H1 (cell line): ENCODE data around the gene STAT4. TPM values are rescaled to one million over a fixed set of nuclear protein-coding genes. Genes with fewer than 3 reads are reported as not detected.

Source experiments
- JUN ChIP-seq: IDR thresholded peaks from 2 replicates; pipeline ENCODE4 v1.6.1; 2011; ENCODE audit warnings: low read depth, mild to moderate bottlenecking, improper control_type of control experiment, low read length
- TAF1 ChIP-seq: IDR thresholded peaks from 2 replicates; pipeline ENCODE4 v1.6.1; 2011; ENCODE audit warnings: mild to moderate bottlenecking, low read depth, low read length
- polyA plus RNA-seq, 7 experiments: library from polyadenylated mRNA; depleted of rRNA in 3 of 7; stranded (reverse) in 5 of 7; unstranded in 2 of 7; fragments of >200 nt in 5 of 7; fragments of 200-250 nt in 2 of 7; gene quantifications; 1 replicate in 5 of 7; 2 replicates in 1 of 7; 4 replicates in 1 of 7; pipeline versions ENCODE4 v1.2.1 to v1.2.3, GENCODE V29; 2011 to 2013; ENCODE audit warnings: missing spikeins in 2 of 7, mixed read lengths in 2 of 7
- total RNA-seq: library from RNA; stranded (reverse); fragmentation: NEBNext Ultra II Directional; extraction: Animal tissue kit (Norgen Biotek cat#: 25700); gene quantifications from 2 replicates; pipeline ENCODE4 v1.2.1, GENCODE V29; 2021
- TF ChIP-seq, protein P1 (sequence below): fragments of 300-600 bp; sonication (generic); IDR thresholded peaks from 2 replicates; pipeline ENCODE4 v1.7.1; 2012; ENCODE audit warnings: low read length, moderate library complexity, mild to moderate bottlenecking, inconsistent platforms; ENCODE audit not compliant: insufficient replicate concordance

STAT4 gene
- total and polyA plus RNA-seq, 2 of the 8 experiments (the other 6 are each of a cell fraction or from before 2014, with no cell fraction given), result 0.36 to 0.63 TPM

DNA sequence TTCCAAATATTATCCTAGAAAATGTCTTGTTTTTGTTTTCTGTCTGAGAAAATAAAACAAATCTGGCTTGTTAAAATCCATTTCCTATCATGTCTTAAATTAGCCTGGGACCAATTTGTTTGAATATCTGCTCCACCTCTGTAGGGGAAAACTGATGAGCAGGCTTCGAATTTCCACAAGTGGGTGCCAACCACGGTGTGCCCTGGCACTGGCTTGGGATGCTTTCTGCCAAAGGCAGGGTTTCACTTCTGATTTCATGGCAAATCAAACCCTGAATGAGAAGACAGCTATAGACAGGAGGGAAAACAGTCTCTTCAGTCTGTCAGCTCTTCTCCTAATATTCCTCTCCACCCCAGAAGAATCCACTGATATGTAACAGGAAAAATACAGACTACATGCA lies 33.7 kb upstream of the STAT4 start (continued):
- TF ChIP-seq, protein P1, sequence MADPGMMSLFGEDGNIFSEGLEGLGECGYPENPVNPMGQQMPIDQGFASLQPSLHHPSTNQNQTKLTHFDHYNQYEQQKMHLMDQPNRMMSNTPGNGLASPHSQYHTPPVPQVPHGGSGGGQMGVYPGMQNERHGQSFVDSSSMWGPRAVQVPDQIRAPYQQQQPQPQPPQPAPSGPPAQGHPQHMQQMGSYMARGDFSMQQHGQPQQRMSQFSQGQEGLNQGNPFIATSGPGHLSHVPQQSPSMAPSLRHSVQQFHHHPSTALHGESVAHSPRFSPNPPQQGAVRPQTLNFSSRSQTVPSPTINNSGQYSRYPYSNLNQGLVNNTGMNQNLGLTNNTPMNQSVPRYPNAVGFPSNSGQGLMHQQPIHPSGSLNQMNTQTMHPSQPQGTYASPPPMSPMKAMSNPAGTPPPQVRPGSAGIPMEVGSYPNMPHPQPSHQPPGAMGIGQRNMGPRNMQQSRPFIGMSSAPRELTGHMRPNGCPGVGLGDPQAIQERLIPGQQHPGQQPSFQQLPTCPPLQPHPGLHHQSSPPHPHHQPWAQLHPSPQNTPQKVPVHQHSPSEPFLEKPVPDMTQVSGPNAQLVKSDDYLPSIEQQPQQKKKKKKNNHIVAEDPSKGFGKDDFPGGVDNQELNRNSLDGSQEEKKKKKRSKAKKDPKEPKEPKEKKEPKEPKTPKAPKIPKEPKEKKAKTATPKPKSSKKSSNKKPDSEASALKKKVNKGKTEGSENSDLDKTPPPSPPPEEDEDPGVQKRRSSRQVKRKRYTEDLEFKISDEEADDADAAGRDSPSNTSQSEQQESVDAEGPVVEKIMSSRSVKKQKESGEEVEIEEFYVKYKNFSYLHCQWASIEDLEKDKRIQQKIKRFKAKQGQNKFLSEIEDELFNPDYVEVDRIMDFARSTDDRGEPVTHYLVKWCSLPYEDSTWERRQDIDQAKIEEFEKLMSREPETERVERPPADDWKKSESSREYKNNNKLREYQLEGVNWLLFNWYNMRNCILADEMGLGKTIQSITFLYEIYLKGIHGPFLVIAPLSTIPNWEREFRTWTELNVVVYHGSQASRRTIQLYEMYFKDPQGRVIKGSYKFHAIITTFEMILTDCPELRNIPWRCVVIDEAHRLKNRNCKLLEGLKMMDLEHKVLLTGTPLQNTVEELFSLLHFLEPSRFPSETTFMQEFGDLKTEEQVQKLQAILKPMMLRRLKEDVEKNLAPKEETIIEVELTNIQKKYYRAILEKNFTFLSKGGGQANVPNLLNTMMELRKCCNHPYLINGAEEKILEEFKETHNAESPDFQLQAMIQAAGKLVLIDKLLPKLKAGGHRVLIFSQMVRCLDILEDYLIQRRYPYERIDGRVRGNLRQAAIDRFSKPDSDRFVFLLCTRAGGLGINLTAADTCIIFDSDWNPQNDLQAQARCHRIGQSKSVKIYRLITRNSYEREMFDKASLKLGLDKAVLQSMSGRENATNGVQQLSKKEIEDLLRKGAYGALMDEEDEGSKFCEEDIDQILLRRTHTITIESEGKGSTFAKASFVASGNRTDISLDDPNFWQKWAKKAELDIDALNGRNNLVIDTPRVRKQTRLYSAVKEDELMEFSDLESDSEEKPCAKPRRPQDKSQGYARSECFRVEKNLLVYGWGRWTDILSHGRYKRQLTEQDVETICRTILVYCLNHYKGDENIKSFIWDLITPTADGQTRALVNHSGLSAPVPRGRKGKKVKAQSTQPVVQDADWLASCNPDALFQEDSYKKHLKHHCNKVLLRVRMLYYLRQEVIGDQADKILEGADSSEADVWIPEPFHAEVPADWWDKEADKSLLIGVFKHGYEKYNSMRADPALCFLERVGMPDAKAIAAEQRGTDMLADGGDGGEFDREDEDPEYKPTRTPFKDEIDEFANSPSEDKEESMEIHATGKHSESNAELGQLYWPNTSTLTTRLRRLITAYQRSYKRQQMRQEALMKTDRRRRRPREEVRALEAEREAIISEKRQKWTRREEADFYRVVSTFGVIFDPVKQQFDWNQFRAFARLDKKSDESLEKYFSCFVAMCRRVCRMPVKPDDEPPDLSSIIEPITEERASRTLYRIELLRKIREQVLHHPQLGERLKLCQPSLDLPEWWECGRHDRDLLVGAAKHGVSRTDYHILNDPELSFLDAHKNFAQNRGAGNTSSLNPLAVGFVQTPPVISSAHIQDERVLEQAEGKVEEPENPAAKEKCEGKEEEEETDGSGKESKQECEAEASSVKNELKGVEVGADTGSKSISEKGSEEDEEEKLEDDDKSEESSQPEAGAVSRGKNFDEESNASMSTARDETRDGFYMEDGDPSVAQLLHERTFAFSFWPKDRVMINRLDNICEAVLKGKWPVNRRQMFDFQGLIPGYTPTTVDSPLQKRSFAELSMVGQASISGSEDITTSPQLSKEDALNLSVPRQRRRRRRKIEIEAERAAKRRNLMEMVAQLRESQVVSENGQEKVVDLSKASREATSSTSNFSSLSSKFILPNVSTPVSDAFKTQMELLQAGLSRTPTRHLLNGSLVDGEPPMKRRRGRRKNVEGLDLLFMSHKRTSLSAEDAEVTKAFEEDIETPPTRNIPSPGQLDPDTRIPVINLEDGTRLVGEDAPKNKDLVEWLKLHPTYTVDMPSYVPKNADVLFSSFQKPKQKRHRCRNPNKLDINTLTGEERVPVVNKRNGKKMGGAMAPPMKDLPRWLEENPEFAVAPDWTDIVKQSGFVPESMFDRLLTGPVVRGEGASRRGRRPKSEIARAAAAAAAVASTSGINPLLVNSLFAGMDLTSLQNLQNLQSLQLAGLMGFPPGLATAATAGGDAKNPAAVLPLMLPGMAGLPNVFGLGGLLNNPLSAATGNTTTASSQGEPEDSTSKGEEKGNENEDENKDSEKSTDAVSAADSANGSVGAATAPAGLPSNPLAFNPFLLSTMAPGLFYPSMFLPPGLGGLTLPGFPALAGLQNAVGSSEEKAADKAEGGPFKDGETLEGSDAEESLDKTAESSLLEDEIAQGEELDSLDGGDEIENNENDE, result no peak
- no peak for TF ChIP-seq TAF1
- no peak for TF ChIP-seq JUN
